Heart left ventricle (tissue), 13 donors: ENCODE measurements around the gene WFDC2.

Experiments
- CTCF ChIP-seq, 12 donors: fragments of 200-600 bp; sonication (generic) in 4 of 12; IDR thresholded peaks; one replicate each; pipeline versions ENCODE4 v1.5.0 to v1.8.0; 2018 to 2022; ENCODE audit warnings: antibody characterized with exemption in 12 of 12, mild to moderate bottlenecking in 5 of 12
- POLR2A ChIP-seq, 2 donors: fragments of 450-650 bp; IDR thresholded peaks; one replicate each; pipeline ENCODE4 v1.6.1; 2017; ENCODE audit warnings: antibody characterized with exemption in 2 of 2, mild to moderate bottlenecking in 2 of 2, moderate library complexity in 2 of 2
- donor health status: ischemic (EF 13 %, LVEDD 7.1; RV severe dilation, severe dysfunction).
- donor health status: DM: no; HTN: yes; CAD: no.
- donor health status: DM: no; HTN: no; CAD: no.
- donor health status: ischemic (EF 25% LVEDD 6.9; RV normal size, moderate dysfunction).
- donor health status: ischemic (EF 25% LVEDD 5.7; RV mildly dilated, moderate dysfunction).
- donor health status: ischemic (EF 35%, LVEDD 5.7; RV mildly dilated, moderate dysfunction).
- donor health status: nonischemic (EF 11% LVEDD 7.7; RV severe dilation, severe dysfunction).
- donor health status: DM: yes; HTN: yes; CAD: no.
- donor health status: PGD.
- donor health status: ischemic (EF 29% LVEDD 5.4; RV normal size, mild dysfunction).
- donor health status: nonischemic (EF 23%, LVEDD 6.1; RV moderate dilation, normal function).

- no peak for TF ChIP-seq POLR2A (IDR thresholded peaks at IDR 0.05)
- TF ChIP-seq CTCF (IDR thresholded peaks at IDR 0.05): no peak
Measured at GRCh38 chr20:45496166-45496565, 26.6 kb downstream of the WFDC2 start.
